Calu3 (cell line): ENCODE results near the gene LMF1. TPM values are rescaled to one million over a fixed set of nuclear protein-coding genes. Genes with fewer than 3 reads are reported as not detected.

Source experiments
- BruUV-seq: library from RNA; stranded (reverse); fragments of 400-500 nt; replicated peaks from 2 replicates; lab custom pipeline; 2021; lab: Mats Ljungman, UMichigan
- CTCF ChIA-PET: fragments of 300-600 bp; sonication (Branson Sonifier 250); formaldehyde crosslinking; loops from one replicate; lab custom pipeline; 2022; ENCODE audit warnings: antibody characterized with exemption; lab: Charles Lee
- DNase-seq: peaks from one replicate; pipeline ENCODE4 v3.0.0; 2022
- H3K27ac Mint-ChIP-seq: one replicate; pipeline ENCODE4 v1.8.0; 2022; ENCODE audit warnings: mixed read lengths; ENCODE audit not compliant: unreplicated experiment
- H3K27me3 Mint-ChIP-seq: one replicate; pipeline ENCODE4 v1.8.0; 2022; ENCODE audit warnings: mixed read lengths; ENCODE audit not compliant: unreplicated experiment
- H3K36me3 Mint-ChIP-seq: one replicate; pipeline ENCODE4 v1.8.0; 2022; ENCODE audit warnings: mild to moderate bottlenecking, moderate library complexity, mixed read lengths; ENCODE audit not compliant: insufficient read depth, unreplicated experiment
- H3K4me1 Mint-ChIP-seq: one replicate; pipeline ENCODE4 v1.8.0; 2022; ENCODE audit warnings: mild to moderate bottlenecking, low read depth, mixed read lengths; ENCODE audit not compliant: unreplicated experiment
- H3K4me3 Mint-ChIP-seq: one replicate; pipeline ENCODE4 v1.8.0; 2022; ENCODE audit warnings: mild to moderate bottlenecking, low read depth, moderate library complexity, mixed read lengths; ENCODE audit not compliant: unreplicated experiment
- H3K9me3 Mint-ChIP-seq: one replicate; pipeline ENCODE4 v1.8.0; 2022; ENCODE audit warnings: low read depth, mixed read lengths; ENCODE audit not compliant: unreplicated experiment
- intact Hi-C: fragments of 100-400 bp; cut with micrococcal nuclease; formaldehyde crosslinking; loops from one replicate; pipeline ENCODE4 v1.10.0; 2022; ENCODE audit not compliant: unreplicated experiment
- total RNA-seq: library from RNA; stranded (reverse); gene quantifications from 2 replicates; pipeline ENCODE4 v1.2.3, GENCODE V29; 2022
- TF ChIP-seq, protein P1 (sequence below): fragments of 200-600 bp; IDR thresholded peaks from one replicate; pipeline ENCODE4 v1.8.0; 2022; ENCODE audit warnings: antibody characterized with exemption; ENCODE audit not compliant: unreplicated experiment

The LMF1 gene
- total RNA-seq, 1 experiment from 2014 or later, result 31.9 TPM

DNA sequence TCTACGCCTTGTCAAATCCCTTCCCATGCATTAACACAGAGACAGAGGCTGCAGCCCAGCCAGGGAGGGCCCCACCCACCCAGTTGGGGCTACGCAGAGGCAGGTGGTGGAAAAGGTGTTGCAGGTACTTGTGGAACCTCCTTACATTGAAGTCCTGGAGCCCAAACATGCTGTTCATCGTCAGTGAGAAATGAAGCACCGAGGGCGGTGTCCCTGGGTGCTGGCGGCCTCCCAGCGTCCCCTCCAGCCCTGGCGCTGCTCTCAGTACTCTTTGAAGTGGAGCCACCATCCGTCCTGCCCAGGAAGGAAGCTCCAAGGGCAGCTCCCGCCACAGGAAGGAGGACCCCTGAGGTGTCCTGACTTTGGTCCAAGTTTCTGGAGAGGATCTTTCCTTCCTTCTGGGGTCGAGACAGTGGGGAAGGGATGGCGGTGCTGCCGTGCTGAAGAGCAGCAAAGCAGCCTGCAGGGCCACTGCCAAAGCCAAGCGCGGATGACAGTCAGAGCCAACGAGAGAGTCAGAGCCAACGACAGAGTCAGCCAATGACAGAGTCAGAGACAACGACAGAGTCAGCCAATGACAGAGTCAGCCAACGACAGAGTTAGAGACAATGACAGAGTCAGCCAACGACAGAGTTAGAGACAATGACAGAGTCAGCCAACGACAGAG, 23.4 kb downstream of the LMF1 start:
- H3K27ac Mint-ChIP-seq, result no peak overlapping the region
- intact Hi-C loops, result no loop called here
- H3K4me1 Mint-ChIP-seq, result peaks cover 8% of the 10 kb centered on the region
- no peaks in the 10 kb centered on the region for H3K27me3 Mint-ChIP-seq
- TF ChIP-seq, protein P1, sequence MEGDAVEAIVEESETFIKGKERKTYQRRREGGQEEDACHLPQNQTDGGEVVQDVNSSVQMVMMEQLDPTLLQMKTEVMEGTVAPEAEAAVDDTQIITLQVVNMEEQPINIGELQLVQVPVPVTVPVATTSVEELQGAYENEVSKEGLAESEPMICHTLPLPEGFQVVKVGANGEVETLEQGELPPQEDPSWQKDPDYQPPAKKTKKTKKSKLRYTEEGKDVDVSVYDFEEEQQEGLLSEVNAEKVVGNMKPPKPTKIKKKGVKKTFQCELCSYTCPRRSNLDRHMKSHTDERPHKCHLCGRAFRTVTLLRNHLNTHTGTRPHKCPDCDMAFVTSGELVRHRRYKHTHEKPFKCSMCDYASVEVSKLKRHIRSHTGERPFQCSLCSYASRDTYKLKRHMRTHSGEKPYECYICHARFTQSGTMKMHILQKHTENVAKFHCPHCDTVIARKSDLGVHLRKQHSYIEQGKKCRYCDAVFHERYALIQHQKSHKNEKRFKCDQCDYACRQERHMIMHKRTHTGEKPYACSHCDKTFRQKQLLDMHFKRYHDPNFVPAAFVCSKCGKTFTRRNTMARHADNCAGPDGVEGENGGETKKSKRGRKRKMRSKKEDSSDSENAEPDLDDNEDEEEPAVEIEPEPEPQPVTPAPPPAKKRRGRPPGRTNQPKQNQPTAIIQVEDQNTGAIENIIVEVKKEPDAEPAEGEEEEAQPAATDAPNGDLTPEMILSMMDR, result no peak
- no peak for DNase-seq
- CTCF ChIA-PET, result no interaction called here
- peaks cover 5% of the 10 kb centered on the region for H3K9me3 Mint-ChIP-seq
- no peak overlapping the region for H3K4me3 Mint-ChIP-seq
- peaks cover under 1% of the 10 kb centered on the region for H3K36me3 Mint-ChIP-seq
- BruUV-seq, result no TSS peak

DNA sequence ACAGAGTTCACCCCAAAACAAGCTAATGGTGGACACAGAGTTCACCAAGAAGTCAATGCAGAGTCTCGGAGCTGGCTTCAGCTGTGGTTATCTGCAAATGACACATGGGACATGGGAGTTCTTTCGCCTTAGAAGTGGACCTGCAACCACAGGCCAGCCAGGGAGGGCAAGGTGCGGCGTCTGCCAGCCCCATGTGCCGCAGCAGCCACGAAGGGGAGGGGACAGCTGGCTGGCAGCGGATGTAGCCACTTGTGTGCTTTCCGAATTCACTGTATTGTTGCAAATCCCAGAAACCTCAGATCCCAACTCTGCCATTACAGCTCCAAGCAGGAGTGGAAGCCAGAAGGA, 24.8 kb downstream of the LMF1 start:
- Mint-ChIP-seq H3K4me3 (no peak overlapping the region), H3K9me3 (peaks cover 9% of the 10 kb centered on the region), H3K36me3 (no peaks in the 10 kb centered on the region), H3K27me3 (no peaks in the 10 kb centered on the region), H3K27ac (no peak overlapping the region), H3K4me1 (peaks cover 8% of the 10 kb centered on the region)
- intact Hi-C loops, result no loop called here
- no TSS peak for BruUV-seq
- TF ChIP-seq, protein P1, result no peak
- peak; percentile 55 for DNase-seq
- CTCF ChIA-PET, result interaction anchor here (0.6 to 0.9 kb wide), 2 partner anchors 18 to 26 kb away, joined by 5 to 6 read pairs; no protein-coding TSS in a partner anchor

DNA sequence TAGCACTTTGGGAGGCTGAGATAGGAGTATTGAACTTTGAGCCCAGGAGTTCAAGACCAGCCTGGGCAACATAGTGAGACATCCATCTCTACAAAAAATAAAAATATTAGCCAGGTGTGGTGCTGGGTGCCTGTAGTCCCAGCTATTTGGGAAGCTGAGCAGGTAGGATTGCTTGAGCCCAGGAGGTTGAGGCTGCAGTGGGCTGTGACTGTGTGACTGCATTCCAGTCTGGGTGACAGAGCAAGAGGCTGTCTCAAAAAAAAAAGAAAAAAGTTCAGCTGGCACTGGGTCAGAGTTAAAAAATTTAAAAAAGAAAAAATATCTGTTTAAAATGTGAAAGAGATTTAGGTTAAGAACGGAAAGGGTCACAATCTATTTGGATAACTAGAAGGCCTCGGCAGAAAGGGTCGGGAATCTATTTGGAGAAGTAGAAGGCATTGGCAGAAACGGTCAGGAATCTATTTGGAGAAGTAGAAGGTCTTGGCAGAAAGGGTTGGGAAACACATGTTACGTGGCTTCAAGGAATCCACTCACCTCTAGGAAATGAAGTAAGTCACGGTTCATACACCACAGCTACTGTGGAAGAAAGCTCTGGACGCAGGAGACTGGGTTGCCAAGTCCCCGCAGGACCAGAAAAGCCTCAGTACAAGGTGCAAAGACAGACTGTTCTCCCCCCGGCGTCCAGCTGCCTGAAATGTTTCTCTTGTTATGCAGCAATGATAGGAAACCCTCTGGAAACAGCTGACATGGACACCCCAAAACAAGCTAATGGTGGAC, 25.3 kb downstream of the LMF1 start:
- DNase-seq, result no peak
- BruUV-seq, result no TSS peak
- TF ChIP-seq, protein P1, result no peak
- H3K4me3 Mint-ChIP-seq, result no peak overlapping the region
- peaks cover 8% of the 10 kb centered on the region for H3K4me1 Mint-ChIP-seq
- CTCF ChIA-PET, result interaction anchor here (0.6 to 0.9 kb wide), 3 partner anchors 19 to 102 kb away, joined by 3 to 6 read pairs (median 5); no protein-coding TSS in a partner anchor
- H3K9me3 Mint-ChIP-seq, result peaks cover 9% of the 10 kb centered on the region
- no peaks in the 10 kb centered on the region for H3K27me3 Mint-ChIP-seq
- intact Hi-C loops, result no loop called here
- no peak overlapping the region for H3K27ac Mint-ChIP-seq
- H3K36me3 Mint-ChIP-seq, result no peaks in the 10 kb centered on the region

DNA sequence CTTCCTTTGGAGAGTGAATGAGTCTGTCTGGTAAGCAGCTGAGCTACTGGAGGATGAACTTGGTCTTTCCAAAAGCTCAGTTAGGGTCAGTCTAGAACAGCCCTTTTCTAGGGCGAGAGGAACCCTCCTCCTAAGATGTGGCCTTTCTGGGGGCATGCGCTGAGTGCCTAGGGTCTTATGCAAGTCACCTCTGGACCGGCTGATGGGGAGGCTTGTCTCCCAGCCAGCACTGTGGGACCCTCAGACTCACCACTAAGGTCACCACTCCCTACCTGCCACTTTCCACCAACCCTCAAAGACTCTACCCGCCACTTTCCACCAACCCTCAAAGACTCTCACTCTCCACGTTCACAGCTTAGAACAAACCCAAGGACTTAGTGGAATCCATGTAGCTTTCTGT, 26.8 kb downstream of the LMF1 start:
- peaks cover 5% of the 10 kb centered on the region for H3K36me3 Mint-ChIP-seq
- H3K4me1 Mint-ChIP-seq, result peaks cover 8% of the 10 kb centered on the region
- H3K4me3 Mint-ChIP-seq, result no peak overlapping the region
- CTCF ChIA-PET, result no interaction called here
- DNase-seq, result no peak
- intact Hi-C loops, result no loop called here
- H3K27me3 Mint-ChIP-seq, result no peaks in the 10 kb centered on the region
- TF ChIP-seq, protein P1, result no peak
- peaks cover 9% of the 10 kb centered on the region for H3K9me3 Mint-ChIP-seq
- H3K27ac Mint-ChIP-seq, result no peak overlapping the region
- no TSS peak for BruUV-seq
